GM23338 (cell line): ENCODE measurements around the gene ZFP36L1. TPM values are rescaled to one million over a fixed set of nuclear protein-coding genes. Genes with fewer than 3 reads are reported as not detected.

Experiments
- ATAC-seq: fragments of 200-7000 bp; cut with Tn5 transposase; 3 replicates; pipeline ENCODE4 v1.9.1; 2020
- DNase-seq: peaks from one replicate; pipeline ENCODE4 v3.0.0-alpha.2; 2015; ENCODE audit warnings: low spot score
- H2AFZ ChIP-seq: fragments of 200-600 bp; sonication (generic); 2 replicates; pipeline ENCODE4 v1.8.0; 2016; ENCODE audit warnings: antibody characterized with exemption, mild to moderate bottlenecking, moderate library complexity
- H3F3A ChIP-seq: fragments of 200-600 bp; sonication (generic); replicated peaks from 2 replicates; pipeline ENCODE4 v1.8.0; 2017; ENCODE audit warnings: antibody characterized with exemption, mixed run types, low read depth
- H3K27ac ChIP-seq: fragments of 200-600 bp; sonication (generic); 2 replicates; pipeline ENCODE4 v1.6.1; 2016; ENCODE audit warnings: low read depth
- H3K27me3 ChIP-seq: fragments of 200-600 bp; sonication (generic); 2 replicates; pipeline ENCODE4 v1.8.0; 2016; ENCODE audit warnings: mild to moderate bottlenecking, mixed run types, moderate library complexity; ENCODE audit not compliant: insufficient read depth
- H3K36me3 ChIP-seq: fragments of 200-600 bp; sonication (generic); 2 replicates; pipeline ENCODE4 v1.8.0; 2016; ENCODE audit warnings: mild to moderate bottlenecking; ENCODE audit not compliant: insufficient read depth
- H3K4me1 ChIP-seq: fragments of 200-600 bp; sonication (generic); 2 replicates; pipeline ENCODE4 v1.8.0; 2016; ENCODE audit warnings: mild to moderate bottlenecking, moderate library complexity; ENCODE audit not compliant: insufficient read depth
- H3K4me2 ChIP-seq: fragments of 200-600 bp; sonication (generic); 2 replicates; pipeline ENCODE4 v1.7.1; 2017; ENCODE audit warnings: mixed run types
- H3K4me3 ChIP-seq: fragments of 200-600 bp; sonication (generic); 2 replicates; pipeline ENCODE4 v1.6.1; 2016; ENCODE audit warnings: mixed run types
- H3K79me2 ChIP-seq: fragments of 200-600 bp; sonication (generic); replicated peaks from 2 replicates; pipeline ENCODE4 v1.8.0; 2017; ENCODE audit warnings: mild to moderate bottlenecking; ENCODE audit not compliant: insufficient read depth
- H3K9me2 ChIP-seq: fragments of 200-600 bp; sonication (generic); 2 replicates; pipeline ENCODE4 v1.8.0; 2017; ENCODE audit not compliant: insufficient read depth
- H4K20me1 ChIP-seq: fragments of 200-600 bp; sonication (generic); replicated peaks from 2 replicates; pipeline ENCODE4 v1.8.0; 2017; ENCODE audit warnings: mild to moderate bottlenecking; ENCODE audit not compliant: insufficient read depth
- H3K27ac Mint-ChIP-seq: 2 replicates; pipeline ENCODE4 v1.8.0; 2020; ENCODE audit warnings: inconsistent platforms, mild to moderate bottlenecking, moderate library complexity, mixed read lengths
- H3K27me3 Mint-ChIP-seq: 3 replicates; pipeline ENCODE4 v1.8.0; 2022; ENCODE audit warnings: low read depth, mild to moderate bottlenecking, moderate library complexity, mixed read lengths, inconsistent platforms; ENCODE audit not compliant: insufficient read depth, poor library complexity
- H3K36me3 Mint-ChIP-seq: 3 replicates; pipeline ENCODE4 v1.8.0; 2021; ENCODE audit warnings: low read depth, mild to moderate bottlenecking, inconsistent platforms, moderate library complexity, mixed read lengths
- H3K4me1 Mint-ChIP-seq: 3 replicates; pipeline ENCODE4 v1.8.0; 2020; ENCODE audit warnings: mild to moderate bottlenecking, inconsistent platforms, mixed read lengths
- H3K4me3 Mint-ChIP-seq: 3 replicates; pipeline ENCODE4 v1.8.0; 2021; ENCODE audit warnings: moderate library complexity, mild to moderate bottlenecking, inconsistent platforms, mixed read lengths
- H3K9me3 Mint-ChIP-seq: 3 replicates; pipeline ENCODE4 v1.8.0; 2020; ENCODE audit warnings: moderate library complexity, mild to moderate bottlenecking, inconsistent platforms, mixed read lengths
- CREB1 ChIP-seq: fragments of 250-450 bp; sonication (Bioruptor Pico); IDR thresholded peaks from 2 replicates; pipeline ENCODE4 v1.5.0; 2020; ENCODE audit warnings: low read depth, mild to moderate bottlenecking, moderate library complexity
- CTCF ChIP-seq, 2 experiments: fragments of 200-600 bp in 1 of 2; sonication (generic) in 1 of 2; conservative IDR thresholded peaks; 2 replicates each; pipeline versions ENCODE4 v1.5.1 to v1.6.1; 2016 to 2017; ENCODE audit warnings: antibody characterized with exemption in 2 of 2, low read depth in 2 of 2, mild to moderate bottlenecking in 2 of 2, moderate library complexity in 1 of 2
- ETS1 ChIP-seq: IDR thresholded peaks from 2 replicates; pipeline ENCODE4 v1.6.1; 2016; ENCODE audit warnings: antibody characterized with exemption
- EZH2 ChIP-seq: fragments of 200-600 bp; sonication (generic); IDR thresholded peaks from one replicate; pipeline ENCODE4 v1.8.0; 2017; ENCODE audit warnings: antibody characterized with exemption, mild to moderate bottlenecking, low read depth; ENCODE audit not compliant: unreplicated experiment
- EZH2phosphoT487 ChIP-seq: fragments of 200-600 bp; sonication (generic); IDR thresholded peaks from one replicate; pipeline ENCODE4 v1.8.1; 2018; ENCODE audit warnings: antibody characterized with exemption; ENCODE audit not compliant: unreplicated experiment
- JUNB ChIP-seq: IDR thresholded peaks from one replicate; pipeline ENCODE4 v1.6.1; 2016; ENCODE audit warnings: antibody characterized with exemption; ENCODE audit not compliant: unreplicated experiment
- NANOG ChIP-seq: IDR thresholded peaks from 2 replicates; pipeline ENCODE4 v1.6.1; 2016; ENCODE audit warnings: antibody characterized with exemption, borderline replicate concordance
- POLR2AphosphoS5 ChIP-seq: IDR thresholded peaks from 2 replicates; pipeline ENCODE4 v1.6.1; 2016; ENCODE audit warnings: antibody characterized with exemption, low read depth
- STAT1 ChIP-seq: IDR thresholded peaks from one replicate; pipeline ENCODE4 v1.6.1; 2016; ENCODE audit warnings: antibody characterized with exemption; ENCODE audit not compliant: unreplicated experiment
- ZNF114 ChIP-seq: fragments of 250-450 bp; sonication (Bioruptor Pico); IDR thresholded peaks from 2 replicates; pipeline ENCODE4 v1.5.0; 2020; ENCODE audit warnings: mild to moderate bottlenecking, moderate library complexity
- ZNF331 ChIP-seq: fragments of 250-450 bp; sonication (Bioruptor Pico); IDR thresholded peaks from 2 replicates; pipeline ENCODE4 v1.5.0; 2020; ENCODE audit warnings: low read depth, mild to moderate bottlenecking, moderate library complexity
- polyA plus RNA-seq: library from polyadenylated mRNA; unstranded; fragments of >200 nt; fragmentation: Nextera tagmentation; extraction: Ambion mirVana; gene quantifications from 2 replicates; pipeline ENCODE4 v1.2.1, GENCODE V29; 2016
- total RNA-seq: library from RNA; depleted of rRNA; stranded (reverse); fragments of >200 nt; shearing (Covaris generic); gene quantifications from 2 replicates; pipeline ENCODE4 v1.2.3, GENCODE V29; 2014
- TF ChIP-seq, protein P1 (sequence below): fragments of 250-450 bp; sonication (Bioruptor Pico); IDR thresholded peaks from 2 replicates; pipeline ENCODE4 v1.5.0; 2020; ENCODE audit warnings: mild to moderate bottlenecking, moderate library complexity
- TF ChIP-seq, protein P2 (sequence below): IDR thresholded peaks from one replicate; pipeline ENCODE4 v1.6.1; 2018; ENCODE audit warnings: antibody characterized with exemption; ENCODE audit not compliant: unreplicated experiment

ZFP36L1 gene
- total and polyA plus RNA-seq, 2 experiments from 2014 or later = 148 to 382 TPM

- ATAC-seq = no peak
Observed at GRCh38 chr14:68741477-68741791, 51.4 kb downstream of the ZFP36L1 start.

More at GRCh38 chr14:68741477-68741791, 51.4 kb downstream of the ZFP36L1 start:
- H3K4me2 ChIP-seq = no peak overlapping the region
- Mint-ChIP-seq H3K4me3 (no peak overlapping the region), H3K36me3 (no peaks in the 10 kb centered on the region; the same call in 2 of the 3 replicates), H3K27ac (no peak overlapping the region), H3K9me3 (peaks cover 8% of the 10 kb centered on the region; the same call in 2 of the 3 replicates), H3K4me1 (peaks cover 14% of the 10 kb centered on the region; the same call in 2 of the 3 replicates), H3K27me3 (peaks cover 12% of the 10 kb centered on the region)
- no peaks in the 10 kb centered on the region for H3K79me2 ChIP-seq
- H3K4me3 ChIP-seq = no peak overlapping the region
- no peak overlapping the region for H2AFZ ChIP-seq
- no peaks in the 10 kb centered on the region for H3F3A ChIP-seq
- H3K27me3 ChIP-seq = no peaks in the 10 kb centered on the region
- no peaks in the 10 kb centered on the region for H4K20me1 ChIP-seq
- no peaks in the 10 kb centered on the region for H3K36me3 ChIP-seq
- H3K4me1 ChIP-seq = no peaks in the 10 kb centered on the region; the same call in none of the 2 replicates
- no peak for DNase-seq
- H3K27ac ChIP-seq = no peak overlapping the region
- TF ChIP-seq CTCF (conservative IDR thresholded peaks at IDR 0.05; ENCODE audit: low read depth in 2 of 2) (no peak), CREB1 (CRISPR knock-in tag) (no peak), NANOG (no peak), JUNB (no peak), ETS1 (no peak), ZNF114 (no peak), ZNF331 (CRISPR knock-in tag) (no peak), POLR2AphosphoS5 (no peak), EZH2phosphoT487 (no peak), STAT1 (no peak), EZH2 (no peak)
- TF ChIP-seq, protein P1, sequence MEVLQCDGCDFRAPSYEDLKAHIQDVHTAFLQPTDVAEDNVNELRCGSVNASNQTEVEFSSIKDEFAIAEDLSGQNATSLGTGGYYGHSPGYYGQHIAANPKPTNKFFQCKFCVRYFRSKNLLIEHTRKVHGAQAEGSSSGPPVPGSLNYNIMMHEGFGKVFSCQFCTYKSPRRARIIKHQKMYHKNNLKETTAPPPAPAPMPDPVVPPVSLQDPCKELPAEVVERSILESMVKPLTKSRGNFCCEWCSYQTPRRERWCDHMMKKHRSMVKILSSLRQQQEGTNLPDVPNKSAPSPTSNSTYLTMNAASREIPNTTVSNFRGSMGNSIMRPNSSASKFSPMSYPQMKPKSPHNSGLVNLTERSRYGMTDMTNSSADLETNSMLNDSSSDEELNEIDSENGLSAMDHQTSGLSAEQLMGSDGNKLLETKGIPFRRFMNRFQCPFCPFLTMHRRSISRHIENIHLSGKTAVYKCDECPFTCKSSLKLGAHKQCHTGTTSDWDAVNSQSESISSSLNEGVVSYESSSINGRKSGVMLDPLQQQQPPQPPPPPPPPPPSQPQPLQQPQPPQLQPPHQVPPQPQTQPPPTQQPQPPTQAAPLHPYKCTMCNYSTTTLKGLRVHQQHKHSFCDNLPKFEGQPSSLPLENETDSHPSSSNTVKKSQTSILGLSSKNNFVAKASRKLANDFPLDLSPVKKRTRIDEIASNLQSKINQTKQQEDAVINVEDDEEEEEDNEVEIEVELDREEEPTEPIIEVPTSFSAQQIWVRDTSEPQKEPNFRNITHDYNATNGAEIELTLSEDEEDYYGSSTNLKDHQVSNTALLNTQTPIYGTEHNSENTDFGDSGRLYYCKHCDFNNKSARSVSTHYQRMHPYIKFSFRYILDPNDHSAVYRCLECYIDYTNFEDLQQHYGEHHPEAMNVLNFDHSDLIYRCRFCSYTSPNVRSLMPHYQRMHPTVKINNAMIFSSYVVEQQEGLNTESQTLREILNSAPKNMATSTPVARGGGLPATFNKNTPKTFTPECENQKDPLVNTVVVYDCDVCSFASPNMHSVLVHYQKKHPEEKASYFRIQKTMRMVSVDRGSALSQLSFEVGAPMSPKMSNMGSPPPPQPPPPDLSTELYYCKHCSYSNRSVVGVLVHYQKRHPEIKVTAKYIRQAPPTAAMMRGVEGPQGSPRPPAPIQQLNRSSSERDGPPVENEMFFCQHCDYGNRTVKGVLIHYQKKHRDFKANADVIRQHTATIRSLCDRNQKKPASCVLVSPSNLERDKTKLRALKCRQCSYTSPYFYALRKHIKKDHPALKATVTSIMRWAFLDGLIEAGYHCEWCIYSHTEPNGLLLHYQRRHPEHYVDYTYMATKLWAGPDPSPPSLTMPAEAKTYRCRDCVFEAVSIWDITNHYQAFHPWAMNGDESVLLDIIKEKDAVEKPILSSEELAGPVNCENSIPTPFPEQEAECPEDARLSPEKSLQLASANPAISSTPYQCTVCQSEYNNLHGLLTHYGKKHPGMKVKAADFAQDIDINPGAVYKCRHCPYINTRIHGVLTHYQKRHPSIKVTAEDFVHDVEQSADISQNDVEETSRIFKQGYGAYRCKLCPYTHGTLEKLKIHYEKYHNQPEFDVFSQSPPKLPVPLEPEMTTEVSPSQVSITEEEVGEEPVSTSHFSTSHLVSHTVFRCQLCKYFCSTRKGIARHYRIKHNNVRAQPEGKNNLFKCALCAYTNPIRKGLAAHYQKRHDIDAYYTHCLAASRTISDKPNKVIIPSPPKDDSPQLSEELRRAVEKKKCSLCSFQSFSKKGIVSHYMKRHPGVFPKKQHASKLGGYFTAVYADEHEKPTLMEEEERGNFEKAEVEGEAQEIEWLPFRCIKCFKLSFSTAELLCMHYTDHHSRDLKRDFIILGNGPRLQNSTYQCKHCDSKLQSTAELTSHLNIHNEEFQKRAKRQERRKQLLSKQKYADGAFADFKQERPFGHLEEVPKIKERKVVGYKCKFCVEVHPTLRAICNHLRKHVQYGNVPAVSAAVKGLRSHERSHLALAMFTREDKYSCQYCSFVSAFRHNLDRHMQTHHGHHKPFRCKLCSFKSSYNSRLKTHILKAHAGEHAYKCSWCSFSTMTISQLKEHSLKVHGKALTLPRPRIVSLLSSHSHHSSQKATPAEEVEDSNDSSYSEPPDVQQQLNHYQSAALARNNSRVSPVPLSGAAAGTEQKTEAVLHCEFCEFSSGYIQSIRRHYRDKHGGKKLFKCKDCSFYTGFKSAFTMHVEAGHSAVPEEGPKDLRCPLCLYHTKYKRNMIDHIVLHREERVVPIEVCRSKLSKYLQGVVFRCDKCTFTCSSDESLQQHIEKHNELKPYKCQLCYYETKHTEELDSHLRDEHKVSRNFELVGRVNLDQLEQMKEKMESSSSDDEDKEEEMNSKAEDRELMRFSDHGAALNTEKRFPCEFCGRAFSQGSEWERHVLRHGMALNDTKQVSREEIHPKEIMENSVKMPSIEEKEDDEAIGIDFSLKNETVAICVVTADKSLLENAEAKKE = no peak
- TF ChIP-seq, protein P2, sequence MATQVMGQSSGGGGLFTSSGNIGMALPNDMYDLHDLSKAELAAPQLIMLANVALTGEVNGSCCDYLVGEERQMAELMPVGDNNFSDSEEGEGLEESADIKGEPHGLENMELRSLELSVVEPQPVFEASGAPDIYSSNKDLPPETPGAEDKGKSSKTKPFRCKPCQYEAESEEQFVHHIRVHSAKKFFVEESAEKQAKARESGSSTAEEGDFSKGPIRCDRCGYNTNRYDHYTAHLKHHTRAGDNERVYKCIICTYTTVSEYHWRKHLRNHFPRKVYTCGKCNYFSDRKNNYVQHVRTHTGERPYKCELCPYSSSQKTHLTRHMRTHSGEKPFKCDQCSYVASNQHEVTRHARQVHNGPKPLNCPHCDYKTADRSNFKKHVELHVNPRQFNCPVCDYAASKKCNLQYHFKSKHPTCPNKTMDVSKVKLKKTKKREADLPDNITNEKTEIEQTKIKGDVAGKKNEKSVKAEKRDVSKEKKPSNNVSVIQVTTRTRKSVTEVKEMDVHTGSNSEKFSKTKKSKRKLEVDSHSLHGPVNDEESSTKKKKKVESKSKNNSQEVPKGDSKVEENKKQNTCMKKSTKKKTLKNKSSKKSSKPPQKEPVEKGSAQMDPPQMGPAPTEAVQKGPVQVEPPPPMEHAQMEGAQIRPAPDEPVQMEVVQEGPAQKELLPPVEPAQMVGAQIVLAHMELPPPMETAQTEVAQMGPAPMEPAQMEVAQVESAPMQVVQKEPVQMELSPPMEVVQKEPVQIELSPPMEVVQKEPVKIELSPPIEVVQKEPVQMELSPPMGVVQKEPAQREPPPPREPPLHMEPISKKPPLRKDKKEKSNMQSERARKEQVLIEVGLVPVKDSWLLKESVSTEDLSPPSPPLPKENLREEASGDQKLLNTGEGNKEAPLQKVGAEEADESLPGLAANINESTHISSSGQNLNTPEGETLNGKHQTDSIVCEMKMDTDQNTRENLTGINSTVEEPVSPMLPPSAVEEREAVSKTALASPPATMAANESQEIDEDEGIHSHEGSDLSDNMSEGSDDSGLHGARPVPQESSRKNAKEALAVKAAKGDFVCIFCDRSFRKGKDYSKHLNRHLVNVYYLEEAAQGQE = no peak
- no peaks in the 10 kb centered on the region for H3K9me2 ChIP-seq
